ENCODE results near the gene CCDC170. TPM values are rescaled to one million over a fixed set of nuclear protein-coding genes. Genes with fewer than 3 reads are reported as not detected.

The CCDC170 gene
- total RNA-seq, 1 experiment from 2014 or later: not detected

DNA sequence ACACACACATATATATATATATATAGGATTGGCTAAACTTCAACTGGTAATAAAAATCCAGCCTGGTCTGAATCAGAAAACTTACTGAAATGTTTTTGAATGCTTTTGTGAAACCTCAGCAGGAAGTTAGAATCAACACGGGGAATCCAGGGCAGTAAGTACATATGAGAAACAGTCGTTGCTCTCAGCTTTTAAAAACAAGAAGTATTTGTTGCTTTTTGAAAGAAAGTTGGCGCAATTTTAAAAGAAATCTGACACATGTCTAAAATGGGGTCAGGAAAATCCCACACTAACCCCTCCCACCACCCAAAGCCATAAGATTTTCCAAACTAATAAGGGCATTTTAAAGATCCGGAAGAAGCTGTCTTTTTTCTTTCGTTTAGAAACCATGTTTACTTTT lies 11.5 kb upstream of the CCDC170 start:
- no peak overlapping the region for H3K4me2 ChIP-seq (ENCODE audit: low read length)
- H3K4me3 ChIP-seq (ENCODE audit: low read length): no peak overlapping the region
- intact Hi-C loops (cut with micrococcal nuclease): no loop called here
- ChIA-PET CTCF (no interaction called here), POLR2A (ENCODE audit: unreplicated experiment) (no interaction called here)
- H3K9ac ChIP-seq (ENCODE audit: low read length): no peak overlapping the region
- no peaks in the 10 kb centered on the region for H3F3A ChIP-seq (ENCODE audit: low read length, unreplicated experiment)
- H3K9me3 ChIP-seq (ENCODE audit: low read length): no peaks in the 10 kb centered on the region
- DNase-seq: no peak
- no peak overlapping the region for H2AFZ ChIP-seq (ENCODE audit: low read length)
- BruUV-seq (replicated peaks): no TSS peak
- TF ChIP-seq EZH2phosphoT487 (IDR thresholded peaks at IDR 0.05; ENCODE audit: borderline replicate concordance, low read length) (no peak), EZH2 (IDR thresholded peaks at IDR 0.05; ENCODE audit: low read length, unreplicated experiment) (no peak)
- TF ChIP-seq, protein P1, sequence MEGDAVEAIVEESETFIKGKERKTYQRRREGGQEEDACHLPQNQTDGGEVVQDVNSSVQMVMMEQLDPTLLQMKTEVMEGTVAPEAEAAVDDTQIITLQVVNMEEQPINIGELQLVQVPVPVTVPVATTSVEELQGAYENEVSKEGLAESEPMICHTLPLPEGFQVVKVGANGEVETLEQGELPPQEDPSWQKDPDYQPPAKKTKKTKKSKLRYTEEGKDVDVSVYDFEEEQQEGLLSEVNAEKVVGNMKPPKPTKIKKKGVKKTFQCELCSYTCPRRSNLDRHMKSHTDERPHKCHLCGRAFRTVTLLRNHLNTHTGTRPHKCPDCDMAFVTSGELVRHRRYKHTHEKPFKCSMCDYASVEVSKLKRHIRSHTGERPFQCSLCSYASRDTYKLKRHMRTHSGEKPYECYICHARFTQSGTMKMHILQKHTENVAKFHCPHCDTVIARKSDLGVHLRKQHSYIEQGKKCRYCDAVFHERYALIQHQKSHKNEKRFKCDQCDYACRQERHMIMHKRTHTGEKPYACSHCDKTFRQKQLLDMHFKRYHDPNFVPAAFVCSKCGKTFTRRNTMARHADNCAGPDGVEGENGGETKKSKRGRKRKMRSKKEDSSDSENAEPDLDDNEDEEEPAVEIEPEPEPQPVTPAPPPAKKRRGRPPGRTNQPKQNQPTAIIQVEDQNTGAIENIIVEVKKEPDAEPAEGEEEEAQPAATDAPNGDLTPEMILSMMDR (conservative IDR thresholded peaks at IDR 0.05; ENCODE audit: low read depth, low read length): no peak
- no peaks in the 10 kb centered on the region for H3K79me2 ChIP-seq (ENCODE audit: low read length)
- no peak for ATAC-seq
- no peaks in the 10 kb centered on the region for H3K9me2 ChIP-seq (replicated peaks; ENCODE audit: low read length)
- H3K27ac ChIP-seq (ENCODE audit: low read length): no peak overlapping the region
- H3K27me3 ChIP-seq (ENCODE audit: low read length): no peaks in the 10 kb centered on the region
- no peaks in the 10 kb centered on the region for H3K36me3 ChIP-seq (ENCODE audit: low read depth, low read length)
- no peaks in the 10 kb centered on the region for H3K4me1 ChIP-seq (ENCODE audit: insufficient read depth, low read length)
- H4K20me1 ChIP-seq (ENCODE audit: low read length): no peaks in the 10 kb centered on the region

- ChIA-PET POLR2A (ENCODE audit: unreplicated experiment) (no interaction called here), CTCF (no interaction called here)
- no peaks in the 10 kb centered on the region for H3K79me2 ChIP-seq (ENCODE audit: low read length)
- H3K4me3 ChIP-seq (ENCODE audit: low read length): no peak overlapping the region
- H3K27me3 ChIP-seq (ENCODE audit: low read length): no peaks in the 10 kb centered on the region
- no peak overlapping the region for H3K4me2 ChIP-seq (ENCODE audit: low read length)
- no peaks in the 10 kb centered on the region for H3K9me2 ChIP-seq (replicated peaks; ENCODE audit: low read length)
- no peak overlapping the region for H3K9ac ChIP-seq (ENCODE audit: low read length)
- no peaks in the 10 kb centered on the region for H3F3A ChIP-seq (ENCODE audit: low read length, unreplicated experiment)
- H3K9me3 ChIP-seq (ENCODE audit: low read length): no peaks in the 10 kb centered on the region
- TF ChIP-seq EZH2phosphoT487 (IDR thresholded peaks at IDR 0.05; ENCODE audit: borderline replicate concordance, low read length) (no peak), EZH2 (IDR thresholded peaks at IDR 0.05; ENCODE audit: low read length, unreplicated experiment) (no peak)
- TF ChIP-seq, protein P1 (conservative IDR thresholded peaks at IDR 0.05; ENCODE audit: low read depth, low read length): no peak
- ATAC-seq (no peak), DNase-seq (no peak)
- intact Hi-C loops (cut with micrococcal nuclease): no loop called here
- H3K36me3 ChIP-seq (ENCODE audit: low read depth, low read length): no peaks in the 10 kb centered on the region
- no TSS peak for BruUV-seq (replicated peaks)
- H3K4me1 ChIP-seq (ENCODE audit: insufficient read depth, low read length): no peaks in the 10 kb centered on the region
- H3K27ac ChIP-seq (ENCODE audit: low read length): no peak overlapping the region
- no peak overlapping the region for H2AFZ ChIP-seq (ENCODE audit: low read length)
- no peaks in the 10 kb centered on the region for H4K20me1 ChIP-seq (ENCODE audit: low read length)
Measured at GRCh38 chr6:151483994-151484393, 9.8 kb upstream of the CCDC170 start.

- Histone ChIP-seq H3K79me2 (ENCODE audit: low read length) (no peaks in the 10 kb centered on the region), H3F3A (ENCODE audit: low read length, unreplicated experiment) (no peaks in the 10 kb centered on the region), H4K20me1 (ENCODE audit: low read length) (no peaks in the 10 kb centered on the region), H3K36me3 (ENCODE audit: low read depth, low read length) (no peaks in the 10 kb centered on the region), H3K27me3 (ENCODE audit: low read length) (peaks cover 3% of the 10 kb centered on the region; the same call in 1 of the 2 replicates), H3K4me1 (ENCODE audit: insufficient read depth, low read length) (no peaks in the 10 kb centered on the region), H3K9me2 (replicated peaks; ENCODE audit: low read length) (no peaks in the 10 kb centered on the region), H3K4me2 (ENCODE audit: low read length) (no peak overlapping the region), H3K4me3 (ENCODE audit: low read length) (no peak overlapping the region), H3K27ac (ENCODE audit: low read length) (no peak overlapping the region), H3K9ac (ENCODE audit: low read length) (no peak overlapping the region), H2AFZ (ENCODE audit: low read length) (no peak overlapping the region), H3K9me3 (ENCODE audit: low read length) (no peaks in the 10 kb centered on the region)
- POLR2A ChIA-PET (ENCODE audit: unreplicated experiment): no interaction called here
- DNase-seq: no peak
- no TSS peak for BruUV-seq (replicated peaks)
- ATAC-seq: no peak
- CTCF ChIA-PET: no interaction called here
- intact Hi-C loops (cut with micrococcal nuclease): no loop called here
- TF ChIP-seq EZH2phosphoT487 (IDR thresholded peaks at IDR 0.05; ENCODE audit: borderline replicate concordance, low read length) (no peak), EZH2 (IDR thresholded peaks at IDR 0.05; ENCODE audit: low read length, unreplicated experiment) (no peak)
- TF ChIP-seq, protein P1 (conservative IDR thresholded peaks at IDR 0.05; ENCODE audit: low read depth, low read length): no peak
Measured at GRCh38 chr6:151488226-151488625, 5.6 kb upstream of the CCDC170 start.
